ENCODE measurements around the gene GRM7. TPM values are rescaled to one million over a fixed set of nuclear protein-coding genes. Genes with fewer than 3 reads are reported as not detected.

The GRM7 gene
- polyA plus RNA-seq, 3 donors, result not detected

- H3K9ac ChIP-seq (ENCODE audit: insufficient read depth, low read length, poor library complexity, severe bottlenecking), result peak overlapping the region; percentile 29
- H3K4me3 ChIP-seq (replicated peaks in 1 of 3; ENCODE audit: low read depth in 2 of 3, low read length in 3 of 3), result peak overlapping the region; percentile 17 to 51 (median 36)
- DNase-seq, result peak in 1 of 3 donors; percentile 2
- peaks cover 11% of the 10 kb centered on the region for H3K4me1 Mint-ChIP-seq
- peak overlapping the region in 1 of 2 donors; percentile 36 for H3K27ac ChIP-seq (ENCODE audit: low read depth in 1 of 2, low read length in 2 of 2)
- no peaks in the 10 kb centered on the region for H3K79me2 ChIP-seq (ENCODE audit: insufficient read depth, low read length)
- peaks cover 0 to 4% (median 2%) of the 10 kb centered on the region in 7 donors for H3K9me3 Mint-ChIP-seq
- H3K4me2 ChIP-seq (replicated peaks; ENCODE audit: extremely low read depth, low read length, poor library complexity, severe bottlenecking), result peak overlapping the region; percentile 33
- H3K36me3 Mint-ChIP-seq, result no peaks in the 10 kb centered on the region
- H3K4me1 ChIP-seq (ENCODE audit: control insufficient read depth in 1 of 2, insufficient read depth in 2 of 2, low read length in 2 of 2), result no peaks in the 10 kb centered on the region
- H3K27me3 Mint-ChIP-seq (ENCODE audit: low read depth in 3 of 3), result no peaks in the 10 kb centered on the region
- H3K27me3 ChIP-seq (ENCODE audit: control insufficient read depth in 2 of 2, insufficient read depth in 2 of 2, low read length in 2 of 2), result no peaks in the 10 kb centered on the region
- intact Hi-C loops (cut with micrococcal nuclease), result no loop called here
- TF ChIP-seq CTCF (IDR thresholded peaks at IDR 0.05), result no peak
- no peaks in the 10 kb centered on the region for H4K20me1 ChIP-seq (ENCODE audit: insufficient read depth, low read length)
- H3K36me3 ChIP-seq (replicated peaks in 1 of 2; ENCODE audit: control insufficient read depth in 1 of 2, insufficient read depth in 2 of 2, low read length in 2 of 2), result no peaks in the 10 kb centered on the region
- peak overlapping the region; percentile 61 to 84 for H3K4me3 Mint-ChIP-seq
- H3K9me3 ChIP-seq (replicated peaks in 1 of 2; ENCODE audit: control insufficient read depth in 1 of 2, insufficient read depth in 1 of 2, low read length in 2 of 2), result no peaks in the 10 kb centered on the region
- peak overlapping the region in 1 of 7 donors; percentile 86 for H3K27ac Mint-ChIP-seq
- WGBS (ENCODE audit: insufficient coverage), result no CpG with 5 or more reads among the region's 4 CpGs
- peak overlapping the region; percentile 37 for H2AFZ ChIP-seq (ENCODE audit: insufficient read depth, low read depth, low read length, poor library complexity, severe bottlenecking)
Measured at GRCh38 chr3:7205962-7206361, 345.0 kb downstream of the GRM7 start.

- Histone ChIP-seq H3K4me3 (replicated peaks in 1 of 3; ENCODE audit: low read depth in 2 of 3, low read length in 3 of 3) (no peak overlapping the region), H3K27ac (ENCODE audit: low read depth in 1 of 2, low read length in 2 of 2) (no peak overlapping the region), H3K9ac (ENCODE audit: insufficient read depth, low read length, poor library complexity, severe bottlenecking) (no peak overlapping the region), H3K4me2 (replicated peaks; ENCODE audit: extremely low read depth, low read length, poor library complexity, severe bottlenecking) (no peak overlapping the region), H3K9me3 (replicated peaks in 1 of 2; ENCODE audit: control insufficient read depth in 1 of 2, insufficient read depth in 1 of 2, low read length in 2 of 2) (no peaks in the 10 kb centered on the region), H3K4me1 (ENCODE audit: control insufficient read depth in 1 of 2, insufficient read depth in 2 of 2, low read length in 2 of 2) (no peaks in the 10 kb centered on the region), H3K36me3 (replicated peaks in 1 of 2; ENCODE audit: control insufficient read depth in 1 of 2, insufficient read depth in 2 of 2, low read length in 2 of 2) (no peaks in the 10 kb centered on the region), H2AFZ (ENCODE audit: insufficient read depth, low read depth, low read length, poor library complexity, severe bottlenecking) (no peak overlapping the region), H4K20me1 (ENCODE audit: insufficient read depth, low read length) (no peaks in the 10 kb centered on the region), H3K79me2 (ENCODE audit: insufficient read depth, low read length) (no peaks in the 10 kb centered on the region), H3K27me3 (ENCODE audit: control insufficient read depth in 2 of 2, insufficient read depth in 2 of 2, low read length in 2 of 2) (no peaks in the 10 kb centered on the region)
- Mint-ChIP-seq H3K27me3 (ENCODE audit: low read depth in 3 of 3) (no peaks in the 10 kb centered on the region), H3K4me3 (no peak overlapping the region), H3K9me3 (peaks cover 0 to 2% (median 0%) of the 10 kb centered on the region in 7 donors), H3K4me1 (peaks cover 11% of the 10 kb centered on the region), H3K27ac (peak overlapping the region in 1 of 7 donors; percentile 12), H3K36me3 (no peaks in the 10 kb centered on the region)
- no peak for DNase-seq
- 92% methylated on average over 3 of the region's 5 CpGs for WGBS (ENCODE audit: insufficient coverage)
- intact Hi-C loops (cut with micrococcal nuclease), result no loop called here
- TF ChIP-seq CTCF (IDR thresholded peaks at IDR 0.05), result no peak
Measured at GRCh38 chr3:7207125-7207524, 346.2 kb downstream of the GRM7 start.

Measured in CD14-positive monocyte (primary cell).